ENCODE data around the gene PRKG1.

The PRKG1 gene

GRCh38 chr10:51806079-51806835 lies 732.0 kb downstream of the PRKG1 start:
- DNase-seq (ENCODE audit: low spot score) = no peak

GRCh38 chr10:51808187-51808586 lies 733.9 kb downstream of the PRKG1 start:
- DNase-seq (ENCODE audit: low spot score) = no peak

GRCh38 chr10:51815723-51816122 lies 741.4 kb downstream of the PRKG1 start:
- DNase-seq (ENCODE audit: low spot score) = no peak

- DNase-seq (ENCODE audit: low spot score) = no peak
Observed at GRCh38 chr10:51821045-51821444, 746.8 kb downstream of the PRKG1 start.

DNA sequence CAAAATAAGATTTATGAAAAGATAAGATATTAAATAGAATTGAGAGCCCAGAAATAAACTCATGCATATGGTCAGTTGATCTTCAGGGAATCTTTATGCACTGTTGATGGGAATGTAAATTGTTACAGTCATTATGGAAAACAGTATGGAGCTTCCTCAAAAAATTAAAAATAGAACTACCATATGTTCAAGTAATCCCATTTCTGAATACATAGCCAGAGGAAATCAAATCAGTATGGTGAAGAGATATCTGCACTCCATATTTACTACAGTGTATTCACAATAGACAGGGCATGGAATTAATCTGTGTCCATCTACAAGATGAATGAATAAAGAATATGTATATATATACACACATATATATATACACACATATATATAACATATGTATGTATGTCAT lies 747.5 kb downstream of the PRKG1 start:
- no peak for DNase-seq (ENCODE audit: low spot score)

DNA sequence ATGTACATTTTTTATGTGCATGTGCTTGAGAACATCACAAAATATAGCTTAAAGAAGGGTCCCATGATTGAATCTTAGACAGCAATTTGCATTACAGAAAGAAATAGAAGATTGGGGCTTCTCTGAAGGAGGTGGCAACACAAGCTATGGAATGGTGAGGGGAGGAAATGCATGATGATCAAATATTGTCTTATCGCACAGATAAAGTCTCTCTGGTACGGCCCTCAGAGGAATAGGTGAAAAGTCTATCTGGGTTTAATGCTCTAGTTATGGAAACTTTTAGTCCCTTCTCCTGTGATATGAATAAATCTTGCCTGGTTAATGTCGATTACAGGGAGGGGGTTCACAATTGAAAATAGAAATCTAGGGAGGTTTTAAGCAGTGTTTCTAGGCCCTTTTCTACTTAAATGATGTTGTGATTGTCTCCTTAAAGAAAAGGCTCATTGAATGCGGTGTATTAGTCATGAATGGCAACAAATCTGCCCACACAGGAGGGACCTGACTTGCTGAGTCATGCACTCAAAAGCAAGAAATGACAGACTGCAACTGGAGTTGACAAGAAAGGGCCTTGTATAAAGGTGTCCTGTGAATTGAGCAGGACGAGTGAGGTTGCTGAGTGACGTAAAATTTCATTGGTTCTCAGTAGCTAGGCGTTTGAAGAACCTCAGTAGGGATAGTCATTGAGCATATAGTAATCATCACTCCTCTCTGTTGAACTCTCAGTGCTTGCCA lies 758.5 kb downstream of the PRKG1 start:
- peak; percentile 73 for DNase-seq (ENCODE audit: low spot score)

GRCh38 chr10:51834548-51834947 lies 760.3 kb downstream of the PRKG1 start:
- DNase-seq (ENCODE audit: low spot score) = no peak

GRCh38 chr10:51838471-51838870 lies 764.2 kb downstream of the PRKG1 start:
- no peak for DNase-seq (ENCODE audit: low spot score)

DNA sequence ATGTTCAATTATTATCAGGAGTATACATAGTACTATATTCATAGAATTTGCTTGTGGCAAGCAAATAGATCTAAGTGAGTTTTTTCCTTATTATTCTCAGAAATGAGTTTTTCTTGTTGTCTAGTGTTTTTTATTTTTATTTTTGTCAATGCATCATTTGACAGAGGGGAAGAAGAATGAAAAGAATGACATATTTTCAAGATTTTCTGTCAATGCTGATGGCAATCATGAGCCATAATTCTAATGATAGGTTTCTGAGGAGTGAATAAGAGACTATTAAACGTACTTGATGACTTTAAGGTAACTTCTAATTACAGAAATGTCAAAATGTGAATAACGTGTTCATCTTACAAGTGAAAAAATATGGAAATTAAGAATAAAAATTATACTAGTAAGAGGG lies 769.7 kb downstream of the PRKG1 start:
- DNase-seq (ENCODE audit: low spot score) = no peak

- no peak for DNase-seq (ENCODE audit: low spot score)
Observed at GRCh38 chr10:51846856-51847506, 772.7 kb downstream of the PRKG1 start.

GRCh38 chr10:51852297-51852696 lies 778.0 kb downstream of the PRKG1 start:
- no peak for DNase-seq (ENCODE audit: low spot score)

DNA sequence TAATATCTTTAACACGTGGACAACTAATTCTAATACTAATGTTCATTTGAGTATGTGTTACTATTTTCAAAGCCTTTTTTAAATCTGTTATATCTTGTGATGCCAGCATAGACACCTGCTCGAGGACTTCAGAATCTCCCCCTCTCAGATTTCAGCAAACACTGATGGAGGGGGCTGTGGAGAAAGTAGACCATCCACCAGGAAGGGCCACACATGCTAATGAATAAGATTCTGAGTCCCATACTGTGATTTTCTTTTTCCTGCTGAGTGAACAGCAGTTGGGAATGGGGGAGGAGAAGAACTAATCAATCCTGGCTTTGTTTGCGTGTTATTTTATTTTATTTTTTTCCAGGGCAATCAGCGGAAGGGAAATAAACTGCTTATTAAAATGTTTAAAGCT lies 783.0 kb downstream of the PRKG1 start:
- no peak for DNase-seq (ENCODE audit: low spot score)

- DNase-seq (ENCODE audit: low spot score) = peak; percentile 7
Observed at GRCh38 chr10:51860257-51860656, 786.0 kb downstream of the PRKG1 start.

GRCh38 chr10:51861051-51861450 lies 786.8 kb downstream of the PRKG1 start:
- DNase-seq (ENCODE audit: low spot score) = no peak

DNA sequence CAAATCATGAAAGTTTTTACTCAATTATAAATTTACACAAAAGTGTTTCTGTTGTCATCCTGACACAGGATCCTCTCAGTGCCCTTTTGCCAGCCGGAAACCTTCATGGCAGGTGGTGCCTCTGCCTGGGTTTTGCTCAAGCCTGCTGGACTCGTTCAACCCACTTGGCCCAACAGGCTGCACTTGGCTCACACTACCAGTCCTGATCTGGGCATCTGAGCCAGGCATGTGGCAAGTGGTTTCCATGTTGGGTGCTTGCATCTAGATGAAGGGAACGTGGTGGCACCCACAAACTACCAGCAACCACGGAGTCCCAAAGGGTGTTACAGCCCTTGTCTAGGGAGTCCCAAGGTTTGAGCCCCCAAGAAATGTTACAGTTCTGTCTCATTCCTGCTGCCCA lies 787.4 kb downstream of the PRKG1 start:
- no peak for DNase-seq (ENCODE audit: low spot score)

DNA sequence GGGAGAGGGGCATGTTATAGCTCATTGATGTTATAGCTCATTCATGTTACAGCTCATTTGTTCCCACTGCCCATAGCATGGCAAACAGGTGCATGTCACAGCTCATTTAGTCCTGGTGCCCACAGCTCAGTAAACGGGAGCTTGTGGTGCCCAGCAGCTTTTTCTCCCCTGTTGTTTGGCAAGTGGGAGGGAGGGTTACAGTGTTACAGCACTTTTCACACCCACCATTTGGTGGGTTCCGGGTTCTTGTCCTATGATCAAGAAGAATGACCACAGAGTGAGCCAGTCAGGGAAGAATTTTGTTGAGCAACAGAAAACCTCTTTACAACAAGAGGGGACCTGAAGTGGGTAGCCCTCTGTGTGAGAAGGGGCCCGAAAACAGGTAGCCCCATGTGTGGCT lies 787.9 kb downstream of the PRKG1 start:
- no peak for DNase-seq (ENCODE audit: low spot score)

DNA sequence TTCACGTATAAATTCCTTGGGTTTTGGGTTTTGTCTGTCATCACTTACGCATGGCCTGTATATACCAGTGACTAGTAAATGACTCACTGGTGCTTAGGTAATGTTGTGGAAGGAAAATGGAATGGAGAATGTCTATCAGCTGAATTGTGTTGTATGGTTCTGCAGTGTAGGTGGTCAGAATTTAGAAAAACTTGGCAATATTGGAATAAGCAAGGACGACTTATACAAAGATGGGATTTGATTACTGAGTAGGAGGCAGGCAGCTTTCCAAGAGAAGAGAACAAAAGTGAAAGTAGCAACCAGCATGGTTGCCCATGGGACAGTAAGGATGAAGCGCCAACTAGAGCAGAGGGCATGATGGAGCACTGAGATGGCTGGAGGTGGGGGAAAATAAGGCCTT lies 793.7 kb downstream of the PRKG1 start:
- peak; percentile 82 for DNase-seq (ENCODE audit: low spot score)

GRCh38 chr10:51874131-51874530 lies 799.8 kb downstream of the PRKG1 start:
- no peak for DNase-seq (ENCODE audit: low spot score)

GRCh38 chr10:51875610-51876009 lies 801.3 kb downstream of the PRKG1 start:
- DNase-seq (ENCODE audit: low spot score) = no peak

GRCh38 chr10:51876503-51876902 lies 802.2 kb downstream of the PRKG1 start:
- DNase-seq (ENCODE audit: low spot score) = no peak

- DNase-seq (ENCODE audit: low spot score) = no peak
Observed at GRCh38 chr10:51876979-51877378, 802.7 kb downstream of the PRKG1 start.

DNA sequence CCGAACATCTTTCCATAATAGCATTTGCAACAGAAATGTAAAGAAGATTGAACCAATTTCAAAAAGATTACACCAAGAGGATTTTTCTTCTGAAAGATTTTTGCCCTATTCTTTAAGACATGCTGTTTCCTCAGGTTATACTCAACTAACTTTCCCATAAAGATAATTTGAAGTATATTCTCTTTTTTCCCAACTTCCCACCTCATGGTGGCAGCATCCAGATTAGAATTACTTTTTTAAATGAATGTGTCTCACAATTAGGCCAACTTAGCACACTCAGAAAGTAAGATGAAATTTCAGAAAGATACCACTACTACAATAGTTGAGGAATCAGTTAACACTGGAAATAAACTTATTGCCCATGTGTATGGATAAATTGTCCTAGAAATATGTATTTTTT lies 803.3 kb downstream of the PRKG1 start:
- DNase-seq (ENCODE audit: low spot score) = no peak

DNA sequence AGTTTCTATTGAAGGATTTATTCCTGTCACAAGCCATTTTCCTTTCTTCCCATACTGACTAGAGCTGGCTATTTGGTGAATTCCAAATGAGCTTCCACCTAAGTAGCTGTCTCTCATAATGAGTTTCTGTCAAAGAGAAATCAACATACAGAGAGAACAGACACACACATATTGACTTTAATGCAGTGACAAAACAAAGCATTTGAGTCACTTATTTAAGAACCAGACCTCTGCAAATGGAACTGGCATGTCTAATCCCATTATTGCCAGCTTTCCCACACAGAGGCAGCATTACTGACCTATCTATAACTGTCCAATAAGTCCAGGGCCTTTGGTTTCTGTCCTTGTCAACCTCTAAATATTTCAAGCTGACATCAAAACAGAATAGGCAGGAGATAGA lies 804.4 kb downstream of the PRKG1 start:
- no peak for DNase-seq (ENCODE audit: low spot score)

Data from RKO (cell line).